Neural progenitor cell (in vitro differentiated cells): ENCODE measurements around the gene ACOXL. TPM values are rescaled to one million over a fixed set of nuclear protein-coding genes. Genes with fewer than 3 reads are reported as not detected.

ENCODE experiments used
- DNase-seq: peaks from one replicate; pipeline ENCODE4 v3.0.0-alpha.2; 2016; ENCODE audit warnings: low spot score
- H2AFZ ChIP-seq: fragments of 200-600 bp; sonication (generic); replicated peaks from 2 replicates; pipeline ENCODE4 v1.6.1; 2016; ENCODE audit warnings: antibody characterized with exemption
- H3F3A ChIP-seq: fragments of 200-600 bp; sonication (generic); 2 replicates; pipeline ENCODE4 v1.6.1; 2016; ENCODE audit warnings: antibody characterized with exemption, low read depth
- H3K27ac ChIP-seq: fragments of 200-600 bp; sonication (generic); 2 replicates; pipeline ENCODE4 v1.5.1; 2016; ENCODE audit warnings: mild to moderate bottlenecking
- H3K27me3 ChIP-seq: fragments of 200-600 bp; sonication (generic); 2 replicates; pipeline ENCODE4 v1.6.1; 2016; ENCODE audit warnings: mild to moderate bottlenecking, moderate library complexity
- H3K36me3 ChIP-seq: fragments of 200-600 bp; sonication (generic); 2 replicates; pipeline ENCODE4 v1.5.1; 2016
- H3K4me1 ChIP-seq: fragments of 200-600 bp; sonication (generic); 2 replicates; pipeline ENCODE4 v1.6.1; 2016; ENCODE audit warnings: mixed run types
- H3K4me2 ChIP-seq: fragments of 200-600 bp; sonication (generic); 2 replicates; pipeline ENCODE4 v1.6.1; 2016
- H3K4me3 ChIP-seq: fragments of 200-600 bp; sonication (generic); 2 replicates; pipeline ENCODE4 v1.5.1; 2016
- H3K79me2 ChIP-seq: fragments of 200-600 bp; sonication (generic); 2 replicates; pipeline ENCODE4 v1.6.1; 2016; ENCODE audit warnings: low read depth
- H3K9ac ChIP-seq: fragments of 200-600 bp; sonication (generic); 2 replicates; pipeline ENCODE4 v1.6.1; 2016
- H3K9me3 ChIP-seq: fragments of 200-600 bp; sonication (generic); 2 replicates; pipeline ENCODE4 v1.5.1; 2016; ENCODE audit warnings: low read depth
- H4K20me1 ChIP-seq: fragments of 200-600 bp; sonication (generic); 2 replicates; pipeline ENCODE4 v1.6.1; 2016; ENCODE audit warnings: low read depth
- H3K27ac Mint-ChIP-seq: 3 replicates; pipeline ENCODE4 v1.8.0; 2021; ENCODE audit warnings: mixed read lengths
- H3K27me3 Mint-ChIP-seq: 2 replicates; pipeline ENCODE4 v1.8.0; 2022; ENCODE audit warnings: low read depth, mild to moderate bottlenecking, inconsistent platforms, moderate library complexity, mixed read lengths; ENCODE audit not compliant: insufficient read depth
- H3K36me3 Mint-ChIP-seq: 3 replicates; pipeline ENCODE4 v1.8.0; 2021; ENCODE audit warnings: mixed read lengths
- H3K4me1 Mint-ChIP-seq: 3 replicates; pipeline ENCODE4 v1.8.0; 2021; ENCODE audit warnings: mixed read lengths
- H3K4me3 Mint-ChIP-seq: 3 replicates; pipeline ENCODE4 v1.8.0; 2021; ENCODE audit warnings: mild to moderate bottlenecking, moderate library complexity, mixed read lengths
- H3K9me3 Mint-ChIP-seq: 3 replicates; pipeline ENCODE4 v1.8.0; 2020; ENCODE audit warnings: mixed read lengths
- EZH2 ChIP-seq: fragments of 200-600 bp; sonication (generic); IDR thresholded peaks from 2 replicates; pipeline ENCODE4 v1.6.1; 2017; ENCODE audit warnings: antibody characterized with exemption, mild to moderate bottlenecking, moderate library complexity
- EZH2phosphoT487 ChIP-seq: fragments of 200-600 bp; sonication (generic); IDR thresholded peaks from 2 replicates; pipeline ENCODE4 v1.6.1; 2017; ENCODE audit warnings: antibody characterized with exemption
- total RNA-seq: library from RNA; depleted of rRNA; stranded (reverse); fragments of >200 nt; gene quantifications from 2 replicates; pipeline ENCODE4 v1.2.3, GENCODE V29; 2015; ENCODE audit warnings: low replicate concordance
- TF ChIP-seq, protein P1 (sequence below): fragments of 200-600 bp; sonication (generic); IDR thresholded peaks from 2 replicates; pipeline ENCODE4 v1.5.1; 2017; ENCODE audit warnings: antibody characterized with exemption, mild to moderate bottlenecking

The ACOXL gene
- total RNA-seq, 1 donor from 2014 or later = 2.9 TPM

GRCh38 chr2:110905217-110905616, 172.8 kb downstream of the ACOXL start:
- TF ChIP-seq EZH2 = no peak
- TF ChIP-seq EZH2phosphoT487 = no peak
- TF ChIP-seq, protein P1, sequence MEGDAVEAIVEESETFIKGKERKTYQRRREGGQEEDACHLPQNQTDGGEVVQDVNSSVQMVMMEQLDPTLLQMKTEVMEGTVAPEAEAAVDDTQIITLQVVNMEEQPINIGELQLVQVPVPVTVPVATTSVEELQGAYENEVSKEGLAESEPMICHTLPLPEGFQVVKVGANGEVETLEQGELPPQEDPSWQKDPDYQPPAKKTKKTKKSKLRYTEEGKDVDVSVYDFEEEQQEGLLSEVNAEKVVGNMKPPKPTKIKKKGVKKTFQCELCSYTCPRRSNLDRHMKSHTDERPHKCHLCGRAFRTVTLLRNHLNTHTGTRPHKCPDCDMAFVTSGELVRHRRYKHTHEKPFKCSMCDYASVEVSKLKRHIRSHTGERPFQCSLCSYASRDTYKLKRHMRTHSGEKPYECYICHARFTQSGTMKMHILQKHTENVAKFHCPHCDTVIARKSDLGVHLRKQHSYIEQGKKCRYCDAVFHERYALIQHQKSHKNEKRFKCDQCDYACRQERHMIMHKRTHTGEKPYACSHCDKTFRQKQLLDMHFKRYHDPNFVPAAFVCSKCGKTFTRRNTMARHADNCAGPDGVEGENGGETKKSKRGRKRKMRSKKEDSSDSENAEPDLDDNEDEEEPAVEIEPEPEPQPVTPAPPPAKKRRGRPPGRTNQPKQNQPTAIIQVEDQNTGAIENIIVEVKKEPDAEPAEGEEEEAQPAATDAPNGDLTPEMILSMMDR = no peak
- H3K9ac ChIP-seq = no peak overlapping the region
- no peaks in the 10 kb centered on the region for H3K79me2 ChIP-seq
- H2AFZ ChIP-seq = no peak overlapping the region
- H3K4me1 ChIP-seq = peaks cover 15% of the 10 kb centered on the region
- Mint-ChIP-seq H3K9me3 (no peaks in the 10 kb centered on the region), H3K27me3 (peaks cover 11% of the 10 kb centered on the region), H3K36me3 (no peaks in the 10 kb centered on the region), H3K4me3 (no peak overlapping the region), H3K27ac (no peak overlapping the region), H3K4me1 (peaks cover 10% of the 10 kb centered on the region)
- H3K4me2 ChIP-seq = peak overlapping the region; percentile 12
- no peaks in the 10 kb centered on the region for H3F3A ChIP-seq
- H3K36me3 ChIP-seq = no peaks in the 10 kb centered on the region
- H3K9me3 ChIP-seq = no peaks in the 10 kb centered on the region
- no peak overlapping the region for H3K4me3 ChIP-seq
- H4K20me1 ChIP-seq = no peaks in the 10 kb centered on the region
- H3K27me3 ChIP-seq = no peaks in the 10 kb centered on the region
- H3K27ac ChIP-seq = no peak overlapping the region
- DNase-seq = no peak

- Histone ChIP-seq H2AFZ (no peak overlapping the region), H4K20me1 (no peaks in the 10 kb centered on the region), H3K79me2 (no peaks in the 10 kb centered on the region), H3K4me2 (no peak overlapping the region), H3K9me3 (no peaks in the 10 kb centered on the region), H3K4me1 (peaks cover 6% of the 10 kb centered on the region), H3F3A (no peaks in the 10 kb centered on the region), H3K9ac (no peak overlapping the region), H3K36me3 (no peaks in the 10 kb centered on the region), H3K4me3 (no peak overlapping the region), H3K27me3 (no peaks in the 10 kb centered on the region), H3K27ac (no peak overlapping the region)
- DNase-seq = no peak
- Mint-ChIP-seq H3K27ac (no peak overlapping the region), H3K27me3 (peaks cover 9% of the 10 kb centered on the region), H3K4me3 (no peak overlapping the region), H3K4me1 (peaks cover 10% of the 10 kb centered on the region), H3K36me3 (peaks cover 3% of the 10 kb centered on the region), H3K9me3 (peaks cover 7% of the 10 kb centered on the region)
- TF ChIP-seq EZH2phosphoT487 = no peak
Measured at GRCh38 chr2:110906613-110907298, 174.4 kb downstream of the ACOXL start.

- H3K36me3 ChIP-seq = no peaks in the 10 kb centered on the region
- H3K4me3 Mint-ChIP-seq = no peak overlapping the region
- TF ChIP-seq, protein P1 = no peak
- TF ChIP-seq EZH2phosphoT487 (no peak), EZH2 (no peak)
- no peak overlapping the region for H2AFZ ChIP-seq
- no peaks in the 10 kb centered on the region for H3K79me2 ChIP-seq
- DNase-seq = no peak
- H3K9me3 ChIP-seq = no peaks in the 10 kb centered on the region
- H3K4me2 ChIP-seq = no peak overlapping the region
- H3K9me3 Mint-ChIP-seq = peaks cover 8% of the 10 kb centered on the region
- no peak overlapping the region for H3K4me3 ChIP-seq
- H4K20me1 ChIP-seq = no peaks in the 10 kb centered on the region
- no peak overlapping the region for H3K9ac ChIP-seq
- peaks cover 3% of the 10 kb centered on the region for H3K36me3 Mint-ChIP-seq
- H3F3A ChIP-seq = no peaks in the 10 kb centered on the region
- peaks cover 6% of the 10 kb centered on the region for H3K4me1 ChIP-seq
- H3K4me1 Mint-ChIP-seq = peaks cover 5% of the 10 kb centered on the region
- H3K27ac Mint-ChIP-seq = no peak overlapping the region
- H3K27me3 ChIP-seq = no peaks in the 10 kb centered on the region
- H3K27me3 Mint-ChIP-seq = peaks cover 3% of the 10 kb centered on the region
- no peak overlapping the region for H3K27ac ChIP-seq
Measured at GRCh38 chr2:110909501-110909900, 177.1 kb downstream of the ACOXL start.

GRCh38 chr2:110910423-110910822, 178.1 kb downstream of the ACOXL start:
- H2AFZ ChIP-seq = no peak overlapping the region
- no peak overlapping the region for H3K9ac ChIP-seq
- no peaks in the 10 kb centered on the region for H3K4me1 Mint-ChIP-seq
- H3K4me3 ChIP-seq = no peak overlapping the region
- no peak for TF ChIP-seq EZH2
- TF ChIP-seq, protein P1 = no peak
- no peak for TF ChIP-seq EZH2phosphoT487
- H3K36me3 Mint-ChIP-seq = peaks cover 3% of the 10 kb centered on the region
- H3F3A ChIP-seq = no peaks in the 10 kb centered on the region
- peaks cover 8% of the 10 kb centered on the region for H3K9me3 Mint-ChIP-seq
- no peak overlapping the region for H3K27ac ChIP-seq
- H3K27me3 Mint-ChIP-seq = peaks cover 3% of the 10 kb centered on the region
- no peaks in the 10 kb centered on the region for H3K79me2 ChIP-seq
- no peaks in the 10 kb centered on the region for H4K20me1 ChIP-seq
- no peak overlapping the region for H3K4me3 Mint-ChIP-seq
- H3K27ac Mint-ChIP-seq = no peak overlapping the region
- H3K27me3 ChIP-seq = no peaks in the 10 kb centered on the region
- no peak overlapping the region for H3K4me2 ChIP-seq
- no peak for DNase-seq
- no peaks in the 10 kb centered on the region for H3K36me3 ChIP-seq
- no peaks in the 10 kb centered on the region for H3K4me1 ChIP-seq
- no peaks in the 10 kb centered on the region for H3K9me3 ChIP-seq
